SHP77 (cell line): ENCODE measurements around the gene SYT4.

Experiments used
- DNase-seq, 2 experiments: peaks; one replicate each; lab custom pipeline; 2025; lab: John Stamatoyannopoulos, UW

The SYT4 gene

DNA sequence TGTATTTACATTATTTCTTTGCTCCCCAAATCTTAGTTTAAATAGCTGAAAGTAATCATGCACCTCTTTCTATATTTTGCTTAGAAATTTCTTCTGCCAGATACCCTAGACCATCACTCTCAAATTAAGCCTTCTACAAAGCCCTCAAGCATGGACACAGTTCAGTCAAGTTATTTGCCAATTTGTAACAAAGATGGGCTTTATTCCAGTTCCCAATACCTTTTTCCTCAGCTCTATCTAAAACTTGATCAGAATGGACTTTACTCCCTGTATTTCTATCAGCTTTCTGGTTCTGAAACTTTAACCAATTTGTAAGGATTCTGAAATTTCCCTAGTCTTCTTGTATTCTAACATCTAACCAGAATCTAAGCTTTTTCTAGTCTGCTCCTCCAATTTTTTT lies 56.6 kb downstream of the SYT4 start:
- DNase-seq, result no peak
